ENCODE measurements around the gene CHTF18.

Gene CHTF18

GRCh38 chr16:799948-800833 is 11.8 kb downstream of the CHTF18 start, which contains the start of gene GNG13:
Gene GNG13, minus strand, starts transcription at chr16:800734. Its CDS starts 1,657 bp downstream, at chr16:799077.
- no peak within 1 kb of the TSS for H3K27ac ChIP-seq
- CTCF ChIA-PET = no interaction called here
- DNase-seq (ENCODE audit: low spot score) = no peak
- TF ChIP-seq, protein P1, sequence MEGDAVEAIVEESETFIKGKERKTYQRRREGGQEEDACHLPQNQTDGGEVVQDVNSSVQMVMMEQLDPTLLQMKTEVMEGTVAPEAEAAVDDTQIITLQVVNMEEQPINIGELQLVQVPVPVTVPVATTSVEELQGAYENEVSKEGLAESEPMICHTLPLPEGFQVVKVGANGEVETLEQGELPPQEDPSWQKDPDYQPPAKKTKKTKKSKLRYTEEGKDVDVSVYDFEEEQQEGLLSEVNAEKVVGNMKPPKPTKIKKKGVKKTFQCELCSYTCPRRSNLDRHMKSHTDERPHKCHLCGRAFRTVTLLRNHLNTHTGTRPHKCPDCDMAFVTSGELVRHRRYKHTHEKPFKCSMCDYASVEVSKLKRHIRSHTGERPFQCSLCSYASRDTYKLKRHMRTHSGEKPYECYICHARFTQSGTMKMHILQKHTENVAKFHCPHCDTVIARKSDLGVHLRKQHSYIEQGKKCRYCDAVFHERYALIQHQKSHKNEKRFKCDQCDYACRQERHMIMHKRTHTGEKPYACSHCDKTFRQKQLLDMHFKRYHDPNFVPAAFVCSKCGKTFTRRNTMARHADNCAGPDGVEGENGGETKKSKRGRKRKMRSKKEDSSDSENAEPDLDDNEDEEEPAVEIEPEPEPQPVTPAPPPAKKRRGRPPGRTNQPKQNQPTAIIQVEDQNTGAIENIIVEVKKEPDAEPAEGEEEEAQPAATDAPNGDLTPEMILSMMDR (conservative IDR thresholded peaks at IDR 0.05; ENCODE audit: low read depth) = no peak
- POLR2A ChIA-PET (ENCODE audit: low non-redundant PET) = no interaction called here

- ChIA-PET CTCF (no interaction called here), POLR2A (ENCODE audit: low non-redundant PET) (interaction anchor here (0.6 kb wide), 1 partner anchor 1004 kb away, joined by 12 read pairs; no protein-coding TSS in a partner anchor)
- TF ChIP-seq, protein P1 (conservative IDR thresholded peaks at IDR 0.05; ENCODE audit: low read depth) = no peak
- no peak for DNase-seq (ENCODE audit: low spot score)
- H3K27ac ChIP-seq = no peak overlapping the region
Measured at GRCh38 chr16:800834-801511, 12.6 kb downstream of the CHTF18 start.

DNA sequence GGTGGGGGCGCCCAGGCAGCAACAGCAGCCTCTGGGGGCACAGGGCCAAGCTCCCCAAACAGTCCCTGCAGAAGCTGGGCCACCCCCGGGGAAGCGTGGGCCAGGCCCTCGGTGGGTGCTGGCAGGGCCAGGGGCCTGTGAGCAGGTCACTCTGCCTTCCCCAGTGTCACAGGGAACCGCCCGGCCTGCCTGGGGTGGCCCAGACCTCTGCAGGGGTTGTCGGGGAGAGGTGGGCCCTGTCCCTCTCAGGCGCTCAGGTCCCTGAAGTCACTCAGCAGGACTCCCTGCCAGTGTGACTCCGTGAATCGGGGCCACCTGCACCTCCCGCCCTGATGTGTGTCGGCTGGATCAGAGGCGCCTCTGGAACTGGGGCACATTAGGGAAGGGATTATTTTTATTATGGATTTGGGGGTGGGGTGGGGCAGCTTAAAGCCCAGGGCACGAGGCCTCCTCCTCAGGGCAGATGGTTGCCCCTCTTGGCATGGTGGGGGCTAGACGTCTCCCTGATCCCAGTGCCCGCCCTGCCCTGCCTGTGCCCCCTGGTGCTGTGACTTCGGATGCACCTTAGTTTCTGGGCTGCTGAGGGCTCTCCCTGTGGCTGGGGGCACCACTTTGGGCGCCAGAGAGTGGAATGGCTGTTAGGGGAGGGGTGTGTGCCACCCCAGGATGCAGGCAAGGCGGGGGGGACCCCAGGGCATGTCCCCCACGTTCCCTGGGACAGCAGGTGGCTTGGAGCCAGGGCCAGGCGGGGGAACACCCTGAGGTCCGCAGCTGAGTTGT is 13.4 kb downstream of the CHTF18 start:
- POLR2A ChIA-PET (ENCODE audit: low non-redundant PET) = interaction anchor here (0.6 kb wide), 1 partner anchor 1004 kb away, joined by 12 read pairs; no protein-coding TSS in a partner anchor

DNA sequence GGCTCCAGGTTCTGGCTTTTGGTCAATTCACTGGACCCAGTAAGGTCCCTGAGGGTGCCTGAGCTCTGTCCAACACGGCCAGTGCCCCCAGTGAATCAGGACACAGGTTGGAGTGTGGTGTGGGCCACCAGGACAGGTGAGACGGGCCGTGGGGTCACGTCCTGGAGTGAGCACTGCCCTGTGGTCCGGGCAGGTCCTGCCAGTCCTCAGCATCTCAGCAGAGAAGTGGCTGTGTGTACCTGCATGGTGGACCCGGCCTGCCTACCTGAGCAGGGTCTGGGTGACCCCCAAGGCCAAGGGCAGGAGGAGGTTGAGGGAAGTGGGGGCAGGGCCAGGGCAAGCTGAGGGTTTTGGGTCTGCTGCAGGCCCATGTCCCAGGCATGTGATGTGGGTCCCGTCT is 14.0 kb downstream of the CHTF18 start:
- DNase-seq (ENCODE audit: low spot score) = no peak
- H3K27ac ChIP-seq = no peak overlapping the region
- ChIA-PET POLR2A (ENCODE audit: low non-redundant PET) (no interaction called here), CTCF (no interaction called here)
- TF ChIP-seq, protein P1 (conservative IDR thresholded peaks at IDR 0.05; ENCODE audit: low read depth) = no peak

More for the DNA sequence above, 13.4 kb downstream of the CHTF18 start:
- TF ChIP-seq, protein P1 (conservative IDR thresholded peaks at IDR 0.05; ENCODE audit: low read depth) = no peak
- H3K27ac ChIP-seq = no peak overlapping the region
- DNase-seq (ENCODE audit: low spot score) = no peak
- CTCF ChIA-PET = no interaction called here

- ChIA-PET CTCF (interaction anchor here (0.6 to 1.5 kb wide), 2 partner anchors 10 to 92 kb away, joined by 3 to 4 read pairs; no protein-coding TSS in a partner anchor), POLR2A (ENCODE audit: low non-redundant PET) (no interaction called here)
- TF ChIP-seq, protein P1 (conservative IDR thresholded peaks at IDR 0.05; ENCODE audit: low read depth) = no peak
- DNase-seq (ENCODE audit: low spot score) = no peak
- H3K27ac ChIP-seq = no peak overlapping the region
Measured at GRCh38 chr16:802914-803753, 14.7 kb downstream of the CHTF18 start.

All from RWPE1 (cell line).